ENCODE measurements around the gene ZNF182. TPM values are rescaled to one million over a fixed set of nuclear protein-coding genes. Genes with fewer than 3 reads are reported as not detected.
"Not testable (repeated sequence)": the region's sequence is repeated elsewhere in the genome, so short reads cannot be mapped to it uniquely, and the experiment has no call there.

Gene ZNF182
- total RNA-seq, 1 donor from 2014 or later, result 7.0 TPM

DNA sequence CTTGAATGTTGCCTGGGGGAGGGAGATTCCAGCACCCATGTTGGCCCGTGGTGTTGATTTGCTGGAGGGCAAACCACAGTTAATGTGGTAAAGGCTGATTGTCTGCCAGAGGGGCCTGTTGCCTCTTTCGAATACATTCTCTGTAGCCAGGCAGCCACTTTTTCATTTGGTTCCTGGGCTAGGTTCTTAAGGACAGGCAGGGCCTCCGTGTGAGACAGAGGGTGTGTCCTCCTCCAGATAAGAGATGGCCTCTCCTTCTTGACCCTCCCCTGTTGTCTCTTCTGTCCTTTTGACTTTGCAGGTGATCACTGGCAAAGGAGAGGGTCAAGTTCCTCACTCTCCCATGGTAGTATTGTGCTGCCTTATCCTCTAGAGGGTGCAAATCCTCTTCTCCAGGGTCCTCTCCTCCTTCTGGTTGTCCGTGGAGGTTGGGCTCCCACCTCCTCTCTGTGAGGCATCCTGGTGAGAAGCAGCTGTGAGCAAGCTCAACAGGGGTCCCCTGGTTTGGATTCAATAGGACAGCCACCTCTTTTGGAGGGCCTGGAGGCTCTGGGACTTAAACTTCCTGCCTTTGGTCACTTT, 44.9 kb downstream of the ZNF182 start:
- TF ChIP-seq, protein P1, sequence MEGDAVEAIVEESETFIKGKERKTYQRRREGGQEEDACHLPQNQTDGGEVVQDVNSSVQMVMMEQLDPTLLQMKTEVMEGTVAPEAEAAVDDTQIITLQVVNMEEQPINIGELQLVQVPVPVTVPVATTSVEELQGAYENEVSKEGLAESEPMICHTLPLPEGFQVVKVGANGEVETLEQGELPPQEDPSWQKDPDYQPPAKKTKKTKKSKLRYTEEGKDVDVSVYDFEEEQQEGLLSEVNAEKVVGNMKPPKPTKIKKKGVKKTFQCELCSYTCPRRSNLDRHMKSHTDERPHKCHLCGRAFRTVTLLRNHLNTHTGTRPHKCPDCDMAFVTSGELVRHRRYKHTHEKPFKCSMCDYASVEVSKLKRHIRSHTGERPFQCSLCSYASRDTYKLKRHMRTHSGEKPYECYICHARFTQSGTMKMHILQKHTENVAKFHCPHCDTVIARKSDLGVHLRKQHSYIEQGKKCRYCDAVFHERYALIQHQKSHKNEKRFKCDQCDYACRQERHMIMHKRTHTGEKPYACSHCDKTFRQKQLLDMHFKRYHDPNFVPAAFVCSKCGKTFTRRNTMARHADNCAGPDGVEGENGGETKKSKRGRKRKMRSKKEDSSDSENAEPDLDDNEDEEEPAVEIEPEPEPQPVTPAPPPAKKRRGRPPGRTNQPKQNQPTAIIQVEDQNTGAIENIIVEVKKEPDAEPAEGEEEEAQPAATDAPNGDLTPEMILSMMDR (conservative IDR thresholded peaks at IDR 0.05), result peak; percentile 17
- Mint-ChIP-seq H3K4me3 (no peak overlapping the region), H3K36me3 (ENCODE audit: low read depth) (peaks cover 6% of the 10 kb centered on the region), H3K27ac (ENCODE audit: unreplicated experiment) (no peak overlapping the region), H3K4me1 (peaks cover 22% of the 10 kb centered on the region), H3K9me3 (peaks cover 9% of the 10 kb centered on the region), H3K27me3 (ENCODE audit: low read depth) (no peaks in the 10 kb centered on the region)
- no peak for DNase-seq (ENCODE audit: low read depth, low spot score)

DNA sequence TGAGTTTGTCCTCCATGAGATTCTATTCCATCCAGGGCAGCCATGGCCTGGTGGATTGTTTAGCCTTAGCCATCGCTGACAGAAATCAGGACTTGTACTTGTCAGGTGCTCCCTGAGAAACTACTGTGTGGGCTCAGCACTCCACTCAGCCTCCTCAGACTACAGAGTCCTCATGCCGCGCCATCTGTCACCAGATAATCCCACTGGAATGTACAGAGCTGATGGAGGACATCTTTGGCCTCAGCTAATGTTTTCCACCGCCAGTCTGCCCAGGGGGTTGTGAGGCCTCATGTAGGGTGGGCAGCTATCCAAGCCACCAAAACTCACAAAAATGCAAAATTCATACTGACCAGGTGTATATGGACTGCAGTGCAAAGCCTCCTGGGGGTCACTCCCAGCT, 45.6 kb downstream of the ZNF182 start:
- not testable (repeated sequence) for H3K9me3 Mint-ChIP-seq, H3K4me3 Mint-ChIP-seq

DNA sequence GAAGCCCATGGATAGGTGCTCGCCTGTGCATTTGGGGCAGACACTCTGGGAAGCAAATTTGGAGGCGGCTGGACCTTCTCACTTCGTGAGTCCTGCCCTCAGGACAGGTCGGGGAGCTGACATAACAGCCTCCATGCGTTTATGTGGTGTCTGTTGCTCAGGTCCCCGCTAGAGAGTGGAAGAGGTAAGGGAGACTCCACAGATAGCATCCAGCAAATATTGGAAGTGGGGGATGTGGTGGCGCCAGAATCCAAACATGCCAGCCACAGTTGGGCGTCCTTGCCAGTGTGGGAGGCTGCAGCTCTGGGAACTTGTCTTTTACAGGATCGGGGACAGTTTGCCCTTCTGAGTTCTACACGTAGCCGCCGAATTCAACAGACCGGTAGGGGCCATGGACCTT, 47.8 kb downstream of the ZNF182 start:
- Mint-ChIP-seq H3K36me3 (ENCODE audit: low read depth) (peaks cover 2% of the 10 kb centered on the region), H3K4me3 (no peak overlapping the region), H3K4me1 (peaks cover 9% of the 10 kb centered on the region), H3K27ac (ENCODE audit: unreplicated experiment) (no peak overlapping the region), H3K27me3 (ENCODE audit: low read depth) (no peaks in the 10 kb centered on the region), H3K9me3 (peaks cover 11% of the 10 kb centered on the region)
- no peak for DNase-seq (ENCODE audit: low read depth, low spot score)
- TF ChIP-seq, protein P1 (conservative IDR thresholded peaks at IDR 0.05), result no peak

More for the DNA sequence above, 45.6 kb downstream of the ZNF182 start:
- peaks cover 22% of the 10 kb centered on the region for H3K4me1 Mint-ChIP-seq
- not testable (repeated sequence) for H3K27ac Mint-ChIP-seq (ENCODE audit: unreplicated experiment); DNase-seq (ENCODE audit: low read depth, low spot score); H3K27me3 Mint-ChIP-seq (ENCODE audit: low read depth); H3K36me3 Mint-ChIP-seq (ENCODE audit: low read depth)

DNA sequence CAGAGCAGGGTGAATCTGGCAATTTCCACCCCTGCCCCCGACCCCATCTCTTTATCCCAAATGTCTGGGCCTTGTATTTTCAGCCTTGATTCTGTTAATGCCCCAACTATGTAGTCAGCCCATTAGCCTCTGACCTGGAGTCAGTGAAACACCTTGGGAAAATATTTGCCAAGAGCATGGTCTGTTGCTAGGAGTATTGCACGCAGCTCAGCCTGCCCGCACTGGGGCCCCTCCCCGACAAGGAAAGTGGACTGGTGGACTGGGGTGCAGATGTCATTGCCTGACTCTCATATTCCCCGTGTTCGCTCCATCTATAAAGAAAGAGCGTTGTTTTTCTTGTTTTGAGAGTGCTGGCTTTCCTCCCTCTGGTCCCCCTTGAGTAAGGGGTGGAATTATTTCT, 48.5 kb downstream of the ZNF182 start:
- H3K27ac Mint-ChIP-seq (ENCODE audit: unreplicated experiment); DNase-seq (ENCODE audit: low read depth, low spot score); H3K4me1 Mint-ChIP-seq; H3K4me3 Mint-ChIP-seq; H3K27me3 Mint-ChIP-seq (ENCODE audit: low read depth); H3K36me3 Mint-ChIP-seq (ENCODE audit: low read depth): not testable (repeated sequence)
- peaks cover 16% of the 10 kb centered on the region for H3K9me3 Mint-ChIP-seq

DNA sequence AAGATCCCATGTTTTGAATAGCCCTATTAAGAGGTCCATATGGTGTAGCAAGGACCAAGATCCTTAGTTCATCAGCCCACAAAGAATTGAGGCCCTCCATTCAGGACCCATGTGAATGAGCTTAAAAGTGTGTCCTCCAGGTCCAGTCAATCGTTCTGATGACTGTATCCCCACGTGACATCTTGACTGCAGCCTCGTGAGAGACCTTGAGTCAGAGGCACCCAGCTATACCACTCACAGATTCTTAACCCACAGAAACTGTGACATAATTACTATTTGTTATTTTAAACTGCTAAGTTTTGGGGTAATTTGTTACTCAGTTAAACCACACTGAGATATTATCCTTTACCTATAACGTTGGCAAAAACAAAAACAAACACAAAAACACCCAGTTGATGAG, 62.4 kb downstream of the ZNF182 start:
- Mint-ChIP-seq H3K4me3 (no peak overlapping the region), H3K36me3 (ENCODE audit: low read depth) (peaks cover 4% of the 10 kb centered on the region), H3K4me1 (peaks cover 6% of the 10 kb centered on the region), H3K27ac (ENCODE audit: unreplicated experiment) (no peak overlapping the region), H3K9me3 (peaks cover 10% of the 10 kb centered on the region), H3K27me3 (ENCODE audit: low read depth) (no peaks in the 10 kb centered on the region)
- TF ChIP-seq, protein P1 (conservative IDR thresholded peaks at IDR 0.05), result no peak
- DNase-seq (ENCODE audit: low read depth, low spot score), result no peak

DNA sequence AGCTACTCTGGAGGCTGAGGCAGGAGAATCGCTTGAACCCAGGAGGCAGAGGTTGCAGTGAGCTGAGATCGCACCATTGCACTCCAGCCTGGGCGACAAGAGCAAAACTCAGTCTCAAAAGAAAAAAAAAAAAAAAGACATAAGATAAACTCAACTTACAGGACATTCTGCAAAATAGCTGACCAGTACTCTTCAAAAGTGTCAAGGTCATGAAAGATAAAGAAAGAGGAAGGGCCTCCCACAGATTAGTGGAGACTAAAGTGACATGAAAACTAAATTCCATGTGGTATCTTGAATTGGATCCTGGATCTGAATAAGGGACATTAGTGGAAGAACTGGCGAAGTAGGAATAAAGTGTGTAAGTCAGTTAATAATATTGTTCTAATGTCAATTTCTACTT, 63.3 kb downstream of the ZNF182 start:
- peaks cover 4% of the 10 kb centered on the region for H3K36me3 Mint-ChIP-seq (ENCODE audit: low read depth)
- no peak for DNase-seq (ENCODE audit: low read depth, low spot score)
- TF ChIP-seq, protein P1 (conservative IDR thresholded peaks at IDR 0.05), result no peak
- no peak overlapping the region for H3K27ac Mint-ChIP-seq (ENCODE audit: unreplicated experiment)
- peaks cover 10% of the 10 kb centered on the region for H3K4me1 Mint-ChIP-seq
- H3K4me3 Mint-ChIP-seq, result no peak overlapping the region
- peaks cover 10% of the 10 kb centered on the region for H3K9me3 Mint-ChIP-seq
- H3K27me3 Mint-ChIP-seq (ENCODE audit: low read depth), result no peaks in the 10 kb centered on the region
